ENCODE data around the gene GPC4. TPM values are rescaled to one million over a fixed set of nuclear protein-coding genes. Genes with fewer than 3 reads are reported as not detected.
"Not testable (repeated sequence)": the region's sequence is repeated elsewhere in the genome, so short reads cannot be mapped to it uniquely, and the experiment has no call there.

The GPC4 gene
- total RNA-seq, 2 donors from 2014 or later, result not detected

GRCh38 chrX:133337250-133337649, 78.0 kb downstream of the GPC4 start:
- no peaks in the 10 kb centered on the region for H3K36me3 Mint-ChIP-seq (ENCODE audit: low read depth)
- H3K9me3 ChIP-seq (ENCODE audit: control insufficient read depth, low read length, poor library complexity, severe bottlenecking), result no peaks in the 10 kb centered on the region
- H3K4me1 Mint-ChIP-seq, result no peaks in the 10 kb centered on the region
- no peaks in the 10 kb centered on the region for H3K27me3 Mint-ChIP-seq
- ATAC-seq (no peak), DNase-seq (no peak)
- H3K4me3 Mint-ChIP-seq, result no peak overlapping the region
- no peak overlapping the region for H3K27ac Mint-ChIP-seq

- no peak overlapping the region for H3K27ac Mint-ChIP-seq
- no peaks in the 10 kb centered on the region for H3K4me1 Mint-ChIP-seq
- no peaks in the 10 kb centered on the region for H3K36me3 Mint-ChIP-seq (ENCODE audit: low read depth)
- H3K27me3 Mint-ChIP-seq, result no peaks in the 10 kb centered on the region
- no peaks in the 10 kb centered on the region for H3K9me3 ChIP-seq (ENCODE audit: control insufficient read depth, low read length, poor library complexity, severe bottlenecking)
- no peak overlapping the region for H3K4me3 Mint-ChIP-seq
- DNase-seq (no peak), ATAC-seq (no peak)
Observed at GRCh38 chrX:133335027-133335426, 80.3 kb downstream of the GPC4 start.

- no peak overlapping the region for H3K4me3 Mint-ChIP-seq
- ATAC-seq (no peak), DNase-seq (no peak)
- H3K36me3 Mint-ChIP-seq (ENCODE audit: low read depth), result no peaks in the 10 kb centered on the region
- H3K4me1 Mint-ChIP-seq, result no peaks in the 10 kb centered on the region
- no peaks in the 10 kb centered on the region for H3K27me3 Mint-ChIP-seq
- H3K9me3 ChIP-seq (ENCODE audit: control insufficient read depth, low read length, poor library complexity, severe bottlenecking), result no peaks in the 10 kb centered on the region
- H3K27ac Mint-ChIP-seq, result no peak overlapping the region
Observed at GRCh38 chrX:133333154-133333750, 82.0 kb downstream of the GPC4 start.

GRCh38 chrX:133332737-133333136, 82.6 kb downstream of the GPC4 start:
- no peak for ATAC-seq

GRCh38 chrX:133330956-133331355, 84.3 kb downstream of the GPC4 start:
- DNase-seq, result no peak
- Mint-ChIP-seq H3K27ac (no peak overlapping the region), H3K27me3 (no peaks in the 10 kb centered on the region), H3K4me3 (no peak overlapping the region), H3K4me1 (no peaks in the 10 kb centered on the region), H3K36me3 (ENCODE audit: low read depth) (no peaks in the 10 kb centered on the region)
- ATAC-seq, result no peak
- H3K9me3 ChIP-seq (ENCODE audit: control insufficient read depth, low read length, poor library complexity, severe bottlenecking), result no peaks in the 10 kb centered on the region

More at GRCh38 chrX:133332737-133333136, 82.6 kb downstream of the GPC4 start:
- no peaks in the 10 kb centered on the region for H3K9me3 ChIP-seq (ENCODE audit: control insufficient read depth, low read length, poor library complexity, severe bottlenecking)
- DNase-seq, result no peak
- no peaks in the 10 kb centered on the region for H3K27me3 Mint-ChIP-seq
- no peaks in the 10 kb centered on the region for H3K4me1 Mint-ChIP-seq
- H3K36me3 Mint-ChIP-seq (ENCODE audit: low read depth), result no peaks in the 10 kb centered on the region
- H3K4me3 Mint-ChIP-seq, result no peak overlapping the region
- H3K27ac Mint-ChIP-seq, result no peak overlapping the region

- DNase-seq, result no peak
Observed at GRCh38 chrX:133325422-133325821, 89.9 kb downstream of the GPC4 start.

GRCh38 chrX:133323431-133323830, 91.9 kb downstream of the GPC4 start:
- H3K27ac Mint-ChIP-seq, result no peak overlapping the region
- H3K4me1 Mint-ChIP-seq, result no peaks in the 10 kb centered on the region
- H3K36me3 Mint-ChIP-seq (ENCODE audit: low read depth), result no peaks in the 10 kb centered on the region
- H3K27me3 Mint-ChIP-seq, result no peaks in the 10 kb centered on the region
- DNase-seq (no peak), ATAC-seq (no peak)
- no peak overlapping the region for H3K4me3 Mint-ChIP-seq
- H3K9me3 ChIP-seq (ENCODE audit: control insufficient read depth, low read length, poor library complexity, severe bottlenecking), result no peaks in the 10 kb centered on the region

More at GRCh38 chrX:133325422-133325821, 89.9 kb downstream of the GPC4 start:
- Mint-ChIP-seq H3K4me3 (no peak overlapping the region), H3K27ac (no peak overlapping the region), H3K27me3 (no peaks in the 10 kb centered on the region), H3K4me1 (no peaks in the 10 kb centered on the region), H3K36me3 (ENCODE audit: low read depth) (no peaks in the 10 kb centered on the region)
- no peaks in the 10 kb centered on the region for H3K9me3 ChIP-seq (ENCODE audit: control insufficient read depth, low read length, poor library complexity, severe bottlenecking)
- ATAC-seq, result no peak

GRCh38 chrX:133322269-133322668, 93.0 kb downstream of the GPC4 start:
- H3K36me3 Mint-ChIP-seq (ENCODE audit: low read depth); H3K4me1 Mint-ChIP-seq; DNase-seq; H3K9me3 ChIP-seq (ENCODE audit: control insufficient read depth, low read length, poor library complexity, severe bottlenecking); H3K27me3 Mint-ChIP-seq; H3K27ac Mint-ChIP-seq; ATAC-seq; H3K4me3 Mint-ChIP-seq: not testable (repeated sequence)

GRCh38 chrX:133321451-133321850, 93.8 kb downstream of the GPC4 start:
- DNase-seq (no peak), ATAC-seq (no peak)
- no peaks in the 10 kb centered on the region for H3K9me3 ChIP-seq (ENCODE audit: control insufficient read depth, low read length, poor library complexity, severe bottlenecking)
- Mint-ChIP-seq H3K27ac (no peak overlapping the region), H3K4me1 (no peaks in the 10 kb centered on the region), H3K4me3 (no peak overlapping the region), H3K36me3 (ENCODE audit: low read depth) (no peaks in the 10 kb centered on the region), H3K27me3 (no peaks in the 10 kb centered on the region)

- H3K4me1 Mint-ChIP-seq, result no peaks in the 10 kb centered on the region
- H3K27ac Mint-ChIP-seq, result no peak overlapping the region
- no peak for ATAC-seq
- no peaks in the 10 kb centered on the region for H3K36me3 Mint-ChIP-seq (ENCODE audit: low read depth)
- DNase-seq, result no peak
- H3K9me3 ChIP-seq (ENCODE audit: control insufficient read depth, low read length, poor library complexity, severe bottlenecking), result no peaks in the 10 kb centered on the region
- no peak overlapping the region for H3K4me3 Mint-ChIP-seq
- H3K27me3 Mint-ChIP-seq, result peaks cover 7% of the 10 kb centered on the region
Observed at GRCh38 chrX:133314281-133314680, 101.0 kb downstream of the GPC4 start.

GRCh38 chrX:133308499-133308897, 106.8 kb downstream of the GPC4 start:
- ATAC-seq (no peak), DNase-seq (no peak)
- Mint-ChIP-seq H3K27me3 (peaks cover 7% of the 10 kb centered on the region), H3K36me3 (ENCODE audit: low read depth) (no peaks in the 10 kb centered on the region), H3K4me3 (no peak overlapping the region), H3K27ac (no peak overlapping the region), H3K4me1 (no peaks in the 10 kb centered on the region)
- H3K9me3 ChIP-seq (ENCODE audit: control insufficient read depth, low read length, poor library complexity, severe bottlenecking), result no peaks in the 10 kb centered on the region

GRCh38 chrX:133307637-133308498, 107.4 kb downstream of the GPC4 start:
- ATAC-seq (no peak), DNase-seq (no peak)
- no peaks in the 10 kb centered on the region for H3K4me1 Mint-ChIP-seq
- H3K27me3 Mint-ChIP-seq, result peaks cover 7% of the 10 kb centered on the region
- H3K4me3 Mint-ChIP-seq, result no peak overlapping the region
- H3K27ac Mint-ChIP-seq, result no peak overlapping the region
- H3K9me3 ChIP-seq (ENCODE audit: control insufficient read depth, low read length, poor library complexity, severe bottlenecking), result no peaks in the 10 kb centered on the region
- no peaks in the 10 kb centered on the region for H3K36me3 Mint-ChIP-seq (ENCODE audit: low read depth)

GRCh38 chrX:133307094-133307493, 108.2 kb downstream of the GPC4 start:
- no peaks in the 10 kb centered on the region for H3K9me3 ChIP-seq (ENCODE audit: control insufficient read depth, low read length, poor library complexity, severe bottlenecking)
- Mint-ChIP-seq H3K27ac (no peak overlapping the region), H3K36me3 (ENCODE audit: low read depth) (no peaks in the 10 kb centered on the region), H3K4me3 (no peak overlapping the region), H3K27me3 (peaks cover 7% of the 10 kb centered on the region), H3K4me1 (no peaks in the 10 kb centered on the region)
- ATAC-seq (no peak), DNase-seq (no peak)

- peaks cover 4% of the 10 kb centered on the region for H3K27me3 Mint-ChIP-seq
- H3K27ac Mint-ChIP-seq, result no peak overlapping the region
- H3K4me1 Mint-ChIP-seq, result no peaks in the 10 kb centered on the region
- no peaks in the 10 kb centered on the region for H3K9me3 ChIP-seq (ENCODE audit: control insufficient read depth, low read length, poor library complexity, severe bottlenecking)
- no peak for DNase-seq
- ATAC-seq, result no peak
- no peak overlapping the region for H3K4me3 Mint-ChIP-seq
- H3K36me3 Mint-ChIP-seq (ENCODE audit: low read depth), result no peaks in the 10 kb centered on the region
Observed at GRCh38 chrX:133306316-133306715, 109.0 kb downstream of the GPC4 start.

Measured in T-helper 17 cell (primary cell).